ENCODE results near the gene DENND1B.

DENND1B gene, protein sequence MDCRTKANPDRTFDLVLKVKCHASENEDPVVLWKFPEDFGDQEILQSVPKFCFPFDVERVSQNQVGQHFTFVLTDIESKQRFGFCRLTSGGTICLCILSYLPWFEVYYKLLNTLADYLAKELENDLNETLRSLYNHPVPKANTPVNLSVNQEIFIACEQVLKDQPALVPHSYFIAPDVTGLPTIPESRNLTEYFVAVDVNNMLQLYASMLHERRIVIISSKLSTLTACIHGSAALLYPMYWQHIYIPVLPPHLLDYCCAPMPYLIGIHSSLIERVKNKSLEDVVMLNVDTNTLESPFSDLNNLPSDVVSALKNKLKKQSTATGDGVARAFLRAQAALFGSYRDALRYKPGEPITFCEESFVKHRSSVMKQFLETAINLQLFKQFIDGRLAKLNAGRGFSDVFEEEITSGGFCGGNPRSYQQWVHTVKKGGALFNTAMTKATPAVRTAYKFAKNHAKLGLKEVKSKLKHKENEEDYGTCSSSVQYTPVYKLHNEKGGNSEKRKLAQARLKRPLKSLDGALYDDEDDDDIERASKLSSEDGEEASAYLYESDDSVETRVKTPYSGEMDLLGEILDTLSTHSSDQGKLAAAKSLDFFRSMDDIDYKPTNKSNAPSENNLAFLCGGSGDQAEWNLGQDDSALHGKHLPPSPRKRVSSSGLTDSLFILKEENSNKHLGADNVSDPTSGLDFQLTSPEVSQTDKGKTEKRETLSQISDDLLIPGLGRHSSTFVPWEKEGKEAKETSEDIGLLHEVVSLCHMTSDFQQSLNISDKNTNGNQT

GRCh38 chr1:197775282-197776262 is at the start of gene DENND1B:
Gene DENND1B (minus strand): TSS chr1:197775480. CDS start chr1:197775155, 325 bp downstream.
- Mint-ChIP-seq H3K4me1 (peaks cover 38% of the 10 kb centered on the region), H3K27me3 (no peaks in the 10 kb centered on the region), H3K9me3 (no peaks in the 10 kb centered on the region), H3K27ac (peak within 1 kb of the TSS; percentile 95), H3K4me3 (peak within 1 kb of the TSS; percentile 90), H3K36me3 (no peaks in the 10 kb centered on the region)
- peak; percentile 73 for ATAC-seq (ENCODE audit: low read depth)
- DNase-seq (ENCODE audit: low spot score in 2 of 2): peak; percentile 72 to 76

- Mint-ChIP-seq H3K27ac (no peak overlapping the region), H3K4me3 (no peak overlapping the region), H3K27me3 (peaks cover 4% of the 10 kb centered on the region), H3K36me3 (no peaks in the 10 kb centered on the region), H3K9me3 (no peaks in the 10 kb centered on the region), H3K4me1 (peaks cover 2% of the 10 kb centered on the region)
- no peak for DNase-seq (ENCODE audit: low spot score in 2 of 2)
- ATAC-seq (ENCODE audit: low read depth): no peak
These were observed 39.0 kb upstream of the DENND1B start for GRCh38 chr1:197814306-197814705.

DNA sequence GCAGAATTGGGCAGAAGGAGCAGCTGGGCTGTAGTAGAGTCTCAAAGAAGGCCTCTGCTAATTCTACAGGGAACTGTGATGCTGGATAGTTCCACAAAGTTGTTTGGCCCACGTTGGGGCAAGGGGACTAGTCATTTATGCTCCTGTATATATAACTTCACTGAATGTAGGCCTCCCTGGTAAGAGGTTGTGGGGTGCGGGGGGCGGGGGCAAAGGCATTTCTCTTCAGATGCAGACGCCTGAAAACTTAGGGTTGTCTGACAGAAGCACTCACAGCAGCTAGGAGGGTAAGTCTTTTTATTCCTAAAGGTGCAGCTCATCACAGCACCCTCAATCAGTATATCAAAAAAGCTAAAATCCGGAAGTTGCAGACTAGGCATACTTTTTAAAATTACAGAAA is 38.5 kb upstream of the DENND1B start:
- ATAC-seq (ENCODE audit: low read depth) (no peak), DNase-seq (ENCODE audit: low spot score in 2 of 2) (no peak)
- Mint-ChIP-seq H3K36me3 (no peaks in the 10 kb centered on the region), H3K27ac (no peak overlapping the region), H3K4me3 (no peak overlapping the region), H3K27me3 (peaks cover 4% of the 10 kb centered on the region), H3K9me3 (no peaks in the 10 kb centered on the region), H3K4me1 (peaks cover 6% of the 10 kb centered on the region)

GRCh38 chr1:197811769-197812168 is 36.5 kb upstream of the DENND1B start:
- Mint-ChIP-seq H3K4me1 (peaks cover 13% of the 10 kb centered on the region), H3K9me3 (no peaks in the 10 kb centered on the region), H3K36me3 (no peaks in the 10 kb centered on the region), H3K4me3 (no peak overlapping the region), H3K27me3 (peaks cover 2% of the 10 kb centered on the region), H3K27ac (no peak overlapping the region)
- DNase-seq (ENCODE audit: low spot score in 2 of 2): no peak
- no peak for ATAC-seq (ENCODE audit: low read depth)

DNA sequence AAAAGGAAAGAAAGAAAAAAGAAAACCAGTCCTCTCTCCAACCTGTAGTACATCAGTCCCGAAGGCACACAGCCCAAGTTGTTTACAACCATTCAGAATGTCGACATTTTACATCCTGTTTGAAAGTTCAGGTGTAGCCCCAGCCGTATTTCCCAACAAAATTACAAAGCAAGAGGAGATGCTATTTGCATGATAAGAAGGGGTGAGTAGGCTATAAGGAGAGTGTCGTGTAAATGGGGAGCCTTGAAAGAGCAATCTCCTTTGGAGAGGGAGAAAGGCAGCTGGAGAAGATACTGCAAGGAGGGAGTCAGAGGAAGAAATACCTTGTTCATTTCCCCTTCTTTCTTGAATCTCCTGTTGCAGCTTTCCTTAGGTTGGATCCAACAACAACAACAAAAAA is 35.5 kb upstream of the DENND1B start:
- Mint-ChIP-seq H3K4me3 (no peak overlapping the region), H3K27me3 (peaks cover 2% of the 10 kb centered on the region), H3K36me3 (no peaks in the 10 kb centered on the region), H3K27ac (no peak overlapping the region), H3K9me3 (no peaks in the 10 kb centered on the region), H3K4me1 (peaks cover 13% of the 10 kb centered on the region)
- DNase-seq (ENCODE audit: low spot score in 2 of 2): no peak
- ATAC-seq (ENCODE audit: low read depth): no peak

- Mint-ChIP-seq H3K4me3 (no peak overlapping the region), H3K27me3 (peaks cover 2% of the 10 kb centered on the region), H3K4me1 (peaks cover 13% of the 10 kb centered on the region), H3K27ac (no peak overlapping the region), H3K9me3 (no peaks in the 10 kb centered on the region), H3K36me3 (no peaks in the 10 kb centered on the region)
- ATAC-seq (ENCODE audit: low read depth) (peak; percentile 45), DNase-seq (ENCODE audit: low spot score in 2 of 2) (no peak)
These were observed 33.6 kb upstream of the DENND1B start for GRCh38 chr1:197808880-197809279.

- Mint-ChIP-seq H3K27ac (no peak overlapping the region), H3K4me1 (peaks cover 13% of the 10 kb centered on the region), H3K4me3 (no peak overlapping the region), H3K9me3 (no peaks in the 10 kb centered on the region), H3K27me3 (peaks cover 2% of the 10 kb centered on the region), H3K36me3 (no peaks in the 10 kb centered on the region)
- ATAC-seq (ENCODE audit: low read depth): no peak
- DNase-seq (ENCODE audit: low spot score in 2 of 2): no peak
These were observed 32.6 kb upstream of the DENND1B start for GRCh38 chr1:197807739-197808453.

- Mint-ChIP-seq H3K4me3 (no peak overlapping the region), H3K4me1 (peaks cover 13% of the 10 kb centered on the region), H3K27ac (no peak overlapping the region), H3K27me3 (peaks cover 2% of the 10 kb centered on the region), H3K9me3 (no peaks in the 10 kb centered on the region), H3K36me3 (no peaks in the 10 kb centered on the region)
- peak; percentile 34 for ATAC-seq (ENCODE audit: low read depth)
- DNase-seq (ENCODE audit: low spot score in 2 of 2): no peak
These were observed 31.9 kb upstream of the DENND1B start for GRCh38 chr1:197807216-197807615.

- Mint-ChIP-seq H3K4me3 (no peak overlapping the region), H3K4me1 (peaks cover 13% of the 10 kb centered on the region), H3K27ac (no peak overlapping the region), H3K9me3 (peaks cover 2% of the 10 kb centered on the region), H3K27me3 (peaks cover 2% of the 10 kb centered on the region), H3K36me3 (peaks cover 3% of the 10 kb centered on the region)
- no peak for DNase-seq (ENCODE audit: low spot score in 2 of 2)
- ATAC-seq (ENCODE audit: low read depth): no peak
These were observed 31.4 kb upstream of the DENND1B start for GRCh38 chr1:197806718-197807117.

GRCh38 chr1:197801684-197802083 is 26.4 kb upstream of the DENND1B start:
- no peak overlapping the region for H3K27ac Mint-ChIP-seq
- no peak for DNase-seq (ENCODE audit: low spot score in 2 of 2)
- H3K36me3 Mint-ChIP-seq: peaks cover 9% of the 10 kb centered on the region
- no peak overlapping the region for H3K4me3 Mint-ChIP-seq
- peaks cover 12% of the 10 kb centered on the region for H3K9me3 Mint-ChIP-seq
- no peaks in the 10 kb centered on the region for H3K27me3 Mint-ChIP-seq
- H3K4me1 Mint-ChIP-seq: no peaks in the 10 kb centered on the region
- ATAC-seq (ENCODE audit: low read depth): no peak

GRCh38 chr1:197801111-197801482 is 25.8 kb upstream of the DENND1B start:
- H3K4me1 Mint-ChIP-seq: no peaks in the 10 kb centered on the region

GRCh38 chr1:197800379-197801110 is 25.3 kb upstream of the DENND1B start:
- no peak for ATAC-seq (ENCODE audit: low read depth)
- no peak for DNase-seq (ENCODE audit: low spot score in 2 of 2)
- H3K4me1 Mint-ChIP-seq: no peaks in the 10 kb centered on the region
- H3K27ac Mint-ChIP-seq: no peak overlapping the region
- peaks cover 15% of the 10 kb centered on the region for H3K36me3 Mint-ChIP-seq
- no peaks in the 10 kb centered on the region for H3K27me3 Mint-ChIP-seq
- H3K4me3 Mint-ChIP-seq: no peak overlapping the region
- peaks cover 22% of the 10 kb centered on the region for H3K9me3 Mint-ChIP-seq

More at GRCh38 chr1:197801111-197801482, 25.8 kb upstream of the DENND1B start:
- ATAC-seq (ENCODE audit: low read depth) (no peak), DNase-seq (ENCODE audit: low spot score in 2 of 2) (no peak)
- Mint-ChIP-seq H3K4me3 (no peak overlapping the region), H3K27ac (no peak overlapping the region), H3K36me3 (peaks cover 13% of the 10 kb centered on the region), H3K27me3 (no peaks in the 10 kb centered on the region), H3K9me3 (peaks cover 17% of the 10 kb centered on the region)

DNA sequence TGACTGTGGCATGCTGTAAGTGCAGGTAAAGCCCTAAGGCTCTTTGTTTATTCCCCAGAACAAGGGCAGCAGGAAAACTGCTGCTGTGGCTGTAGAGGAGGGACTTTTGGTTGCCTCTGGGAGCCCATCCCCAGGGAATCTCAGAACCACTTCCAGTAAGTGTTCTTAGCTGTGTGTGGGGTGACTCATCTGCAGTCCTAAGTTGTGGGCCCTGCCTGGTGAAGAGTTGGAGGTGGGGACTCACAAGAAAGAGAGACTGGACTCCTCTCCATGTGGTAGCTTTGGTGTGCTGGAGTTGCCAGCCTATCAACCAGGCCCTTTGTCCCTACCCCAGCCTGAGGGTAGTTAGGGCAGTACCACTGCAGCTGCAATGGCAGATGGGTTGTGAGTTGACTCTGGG is 24.0 kb upstream of the DENND1B start:
- H3K4me1 Mint-ChIP-seq: no peaks in the 10 kb centered on the region
- H3K4me3 Mint-ChIP-seq: no peak overlapping the region
- DNase-seq (ENCODE audit: low spot score in 2 of 2) (no peak), ATAC-seq (ENCODE audit: low read depth) (no peak)
- peaks cover 22% of the 10 kb centered on the region for H3K9me3 Mint-ChIP-seq
- no peak overlapping the region for H3K27ac Mint-ChIP-seq
- H3K36me3 Mint-ChIP-seq: peaks cover 15% of the 10 kb centered on the region
- H3K27me3 Mint-ChIP-seq: no peaks in the 10 kb centered on the region

Data from memory B cell (primary cell).